Osteoblast (primary cell): ENCODE results near the gene MDM1. TPM values are rescaled to one million over a fixed set of nuclear protein-coding genes. Genes with fewer than 3 reads are reported as not detected.

Source experiments
- DNase-seq: peaks from one replicate; pipeline ENCODE4 v3.0.0; 2011; ENCODE audit warnings: low spot score, mixed read lengths; ENCODE audit not compliant: insufficient read length; ENCODE audit errors: missing footprints
- H2AFZ ChIP-seq: 2 replicates; pipeline ENCODE4 v1.6.0; 2011; ENCODE audit warnings: mild to moderate bottlenecking, low read length
- H3K27ac ChIP-seq: 2 replicates; pipeline ENCODE4 v1.5.1; 2011; ENCODE audit warnings: mild to moderate bottlenecking, low read depth, low read length, moderate library complexity
- H3K27me3 ChIP-seq: 2 replicates; pipeline ENCODE4 v1.6.0; 2012; ENCODE audit warnings: mild to moderate bottlenecking, control low read depth, inconsistent platforms, low read length, moderate library complexity; ENCODE audit not compliant: insufficient read depth
- H3K36me3 ChIP-seq: 2 replicates; pipeline ENCODE4 v1.5.1; 2011; ENCODE audit warnings: mild to moderate bottlenecking, low read length, control low read depth, moderate library complexity; ENCODE audit not compliant: insufficient read depth
- H3K4me1 ChIP-seq: 2 replicates; pipeline ENCODE4 v1.5.1; 2011; ENCODE audit warnings: mild to moderate bottlenecking, low read length, control low read depth, moderate library complexity; ENCODE audit not compliant: insufficient read depth
- H3K4me2 ChIP-seq: 2 replicates; pipeline ENCODE4 v1.6.0; 2011; ENCODE audit warnings: mild to moderate bottlenecking, low read length; ENCODE audit not compliant: insufficient read depth
- H3K4me3 ChIP-seq: fragments of 200-600 bp; sonication (generic); 3 replicates; pipeline ENCODE4 v1.5.1; 2012; ENCODE audit warnings: mild to moderate bottlenecking, low read length, inconsistent platforms; ENCODE audit not compliant: insufficient read depth
- H3K79me2 ChIP-seq: 2 replicates; pipeline ENCODE4 v1.6.0; 2012; ENCODE audit warnings: mild to moderate bottlenecking, low read length, control low read depth, inconsistent platforms; ENCODE audit not compliant: insufficient read depth
- H3K9me3 ChIP-seq: 2 replicates; pipeline ENCODE4 v1.5.1; 2011; ENCODE audit warnings: low read depth, low read length, control low read depth
- H4K20me1 ChIP-seq: 2 replicates; pipeline ENCODE4 v1.6.0; 2012; ENCODE audit warnings: mild to moderate bottlenecking, low read length, control low read depth; ENCODE audit not compliant: insufficient read depth
- CTCF ChIP-seq: IDR thresholded peaks from 2 replicates; pipeline ENCODE4 v1.5.1; 2011; ENCODE audit warnings: mild to moderate bottlenecking, low read depth, low read length, moderate library complexity; ENCODE audit errors: extremely low read depth
- total RNA-seq: library from RNA; depleted of rRNA; stranded (reverse); fragments of >200 nt; gene quantifications from 2 replicates; pipeline ENCODE4 v1.2.3, GENCODE V29; 2012

The MDM1 gene
- total RNA-seq, 1 donor, result 28.2 TPM

DNA sequence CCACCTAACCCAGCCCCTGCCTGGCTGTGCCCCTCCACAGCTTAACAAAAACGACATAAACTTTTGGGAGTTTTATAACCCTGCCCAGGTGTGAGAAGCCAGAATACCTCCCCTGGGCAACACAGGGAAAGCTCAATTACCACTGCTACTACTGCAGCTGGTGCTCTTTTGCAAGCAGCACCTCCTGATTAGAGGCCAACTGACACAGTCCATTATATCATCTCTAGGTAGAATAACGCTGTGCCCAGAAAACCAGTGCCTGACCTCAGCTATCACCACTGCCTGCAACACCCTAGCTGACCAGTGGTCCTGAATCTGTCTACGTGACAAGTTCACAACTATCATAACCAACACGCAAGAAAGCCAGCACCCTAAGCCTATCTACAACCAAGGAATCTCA lies 34.2 kb downstream of the MDM1 start:
- Histone ChIP-seq H3K27me3 (no peaks in the 10 kb centered on the region), H2AFZ (no peak overlapping the region)

DNA sequence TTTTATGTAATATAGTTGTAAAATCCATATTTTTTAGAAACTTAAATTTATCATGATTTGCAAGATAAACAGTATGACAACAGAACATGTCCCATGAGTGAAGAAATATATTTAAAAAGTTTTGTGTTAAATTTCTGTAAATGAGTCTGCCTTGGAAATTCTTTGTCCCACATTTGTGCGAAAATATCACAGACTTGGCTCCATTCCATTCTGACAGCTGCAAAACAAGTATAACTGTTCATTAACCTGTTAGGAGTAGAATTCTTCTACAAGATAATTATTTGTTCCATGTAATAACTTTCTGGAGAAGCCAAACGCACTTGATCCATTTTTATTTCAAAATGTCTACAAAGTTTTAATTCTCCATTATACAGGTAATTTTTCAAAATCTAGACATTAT lies 37.9 kb downstream of the MDM1 start:
- Histone ChIP-seq H3K79me2 (peaks cover 6% of the 10 kb centered on the region), H3K4me3 (no peak overlapping the region), H3K4me2 (no peak overlapping the region), H3K4me1 (peaks cover 12% of the 10 kb centered on the region), H2AFZ (no peak overlapping the region), H4K20me1 (no peaks in the 10 kb centered on the region), H3K36me3 (no peaks in the 10 kb centered on the region), H3K27ac (no peak overlapping the region), H3K27me3 (no peaks in the 10 kb centered on the region), H3K9me3 (no peaks in the 10 kb centered on the region)
- TF ChIP-seq CTCF, result no peak
- DNase-seq, result no peak

More for the DNA sequence above, 34.2 kb downstream of the MDM1 start:
- peaks cover 6% of the 10 kb centered on the region for H3K79me2 ChIP-seq
- H3K4me2 ChIP-seq, result no peak overlapping the region
- no peak overlapping the region for H3K4me3 ChIP-seq
- H3K27ac ChIP-seq, result no peak overlapping the region
- H3K4me1 ChIP-seq, result peaks cover 3% of the 10 kb centered on the region
- DNase-seq, result no peak
- peaks cover 7% of the 10 kb centered on the region for H3K36me3 ChIP-seq
- TF ChIP-seq CTCF, result no peak
- H4K20me1 ChIP-seq, result no peaks in the 10 kb centered on the region
- H3K9me3 ChIP-seq, result no peaks in the 10 kb centered on the region

DNA sequence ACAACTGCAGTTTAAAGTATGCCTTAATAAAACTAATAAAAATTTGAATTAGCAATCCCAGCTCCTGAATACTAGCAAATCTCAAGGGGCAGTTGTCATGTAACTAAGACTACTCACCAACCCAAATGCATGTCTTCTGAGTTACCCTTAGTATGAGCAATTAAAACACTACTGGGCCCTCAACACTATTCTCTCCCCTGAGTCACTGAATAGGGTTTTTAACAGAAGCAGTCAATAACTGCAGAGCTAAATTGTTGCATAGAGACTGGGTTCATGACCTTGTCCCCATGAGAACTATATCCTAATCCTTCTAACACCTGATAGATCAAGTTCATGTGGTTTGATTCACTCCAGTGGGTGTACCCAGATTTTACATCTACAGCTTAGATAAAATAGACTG lies 38.8 kb downstream of the MDM1 start:
- no peaks in the 10 kb centered on the region for H4K20me1 ChIP-seq
- no peaks in the 10 kb centered on the region for H3K27me3 ChIP-seq
- TF ChIP-seq CTCF, result no peak
- H3K4me3 ChIP-seq, result no peak overlapping the region
- DNase-seq, result no peak
- no peak overlapping the region for H3K4me2 ChIP-seq
- H3K27ac ChIP-seq, result no peak overlapping the region
- no peaks in the 10 kb centered on the region for H3K36me3 ChIP-seq
- peaks cover 12% of the 10 kb centered on the region for H3K4me1 ChIP-seq
- no peaks in the 10 kb centered on the region for H3K9me3 ChIP-seq
- H2AFZ ChIP-seq, result no peak overlapping the region
- H3K79me2 ChIP-seq, result peaks cover 3% of the 10 kb centered on the region

DNA sequence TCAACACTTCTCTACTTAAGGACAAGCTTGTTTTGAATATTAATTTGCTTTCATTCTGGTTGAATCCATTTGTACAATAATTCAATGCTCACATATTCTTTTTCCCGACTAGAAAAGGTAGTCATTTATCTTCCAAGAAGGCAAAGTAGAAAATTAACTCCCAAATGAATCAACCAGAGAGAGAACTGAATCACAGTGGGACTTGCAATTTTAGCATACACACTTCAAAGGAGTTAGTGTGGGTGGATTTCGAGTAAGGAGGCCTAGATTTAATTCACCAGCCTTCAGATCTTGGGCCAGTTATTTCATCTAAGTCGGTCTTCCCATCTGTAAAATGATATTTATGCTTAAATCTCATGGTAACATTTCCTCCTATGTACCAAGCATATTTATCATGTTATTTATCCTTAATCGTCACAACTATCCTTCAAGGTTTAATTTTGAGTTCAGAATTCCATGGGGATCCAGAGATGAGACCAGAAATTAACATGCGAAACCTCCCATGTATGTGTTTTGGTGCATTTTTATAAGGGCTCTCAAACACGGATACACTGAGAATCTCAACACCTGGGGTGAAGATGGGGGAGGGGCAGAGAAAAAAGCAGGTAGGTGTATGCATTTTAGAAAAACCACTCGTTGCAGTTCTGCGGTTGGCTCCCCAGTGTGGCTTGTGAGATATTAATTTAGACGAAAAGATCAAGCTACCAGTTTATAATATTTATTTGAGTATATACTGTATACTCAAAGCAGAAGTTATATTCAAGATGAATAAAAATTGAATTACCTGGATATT lies 39.8 kb downstream of the MDM1 start:
- Histone ChIP-seq H3K4me3 (no peak overlapping the region), H4K20me1 (no peaks in the 10 kb centered on the region), H3K27me3 (no peaks in the 10 kb centered on the region), H2AFZ (no peak overlapping the region), H3K27ac (peak overlapping the region; percentile 7), H3K79me2 (no peaks in the 10 kb centered on the region), H3K9me3 (no peaks in the 10 kb centered on the region), H3K36me3 (no peaks in the 10 kb centered on the region), H3K4me1 (peaks cover 12% of the 10 kb centered on the region), H3K4me2 (no peak overlapping the region)
- no peak for DNase-seq
- no peak for TF ChIP-seq CTCF
